GM12891 (cell line): ENCODE results near the gene KRTAP10-11.
"Not testable (repeated sequence)": the region's sequence is repeated elsewhere in the genome, so short reads cannot be mapped to it uniquely, and the experiment has no call there.

Experiments
- DNase-seq: peaks from one replicate; pipeline ENCODE4 v3.0.0; 2011; ENCODE audit warnings: low spot score; ENCODE audit not compliant: insufficient read length
- FAIRE-seq: peaks from 2 replicates; lab custom pipeline; 2011; peaks lifted over from hg19 to GRCh38; lab: Jason Lieb, UNC
- PAX5 ChIP-seq: IDR thresholded peaks from 2 replicates; pipeline ENCODE4 v1.6.1; 2011; ENCODE audit warnings: low read length, moderate library complexity, mild to moderate bottlenecking; ENCODE audit not compliant: insufficient read depth, severe bottlenecking
- POLR2A ChIP-seq: IDR thresholded peaks from 2 replicates; pipeline ENCODE4 v1.6.1; 2011; ENCODE audit warnings: low read depth, low read length, control low read depth
- POLR2AphosphoS5 ChIP-seq: IDR thresholded peaks from 2 replicates; pipeline ENCODE4 v1.6.1; 2011; ENCODE audit warnings: low read depth, low read length, control low read depth
- POU2F2 ChIP-seq: IDR thresholded peaks from 2 replicates; pipeline ENCODE4 v1.6.1; 2011; ENCODE audit warnings: low read depth, mild to moderate bottlenecking, control low read depth, low read length, moderate library complexity
- SPI1 ChIP-seq: IDR thresholded peaks from 2 replicates; pipeline ENCODE4 v1.6.1; 2011; ENCODE audit warnings: low read depth, low read length, control low read depth
- TAF1 ChIP-seq: IDR thresholded peaks from 2 replicates; pipeline ENCODE4 v1.6.1; 2011; ENCODE audit warnings: low read depth, low read length, control low read depth

The KRTAP10-11 gene

DNA sequence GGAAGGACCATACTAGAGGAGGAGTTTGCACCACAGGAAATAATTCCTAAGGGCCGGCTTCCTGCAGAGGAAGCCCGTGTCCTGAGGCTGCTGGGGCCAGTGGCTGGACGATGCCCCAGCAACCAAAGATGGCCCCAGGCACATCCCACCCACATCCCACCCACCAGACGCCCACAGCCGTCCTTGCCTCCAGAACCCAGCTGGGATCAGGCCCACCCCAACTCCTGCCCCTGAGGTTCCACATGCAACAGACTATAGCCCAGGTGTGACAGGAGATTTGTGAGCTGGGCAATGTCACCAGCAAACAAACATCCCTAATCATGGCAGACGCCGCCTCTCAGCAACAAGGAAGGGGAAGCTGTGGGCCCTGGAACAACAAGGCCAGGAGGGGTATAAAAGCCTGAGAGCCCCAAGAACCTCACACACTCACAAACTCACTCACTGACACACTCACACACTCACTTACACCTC, 19.5 kb upstream of the KRTAP10-11 start, which contains the start of gene KRTAP10-9:
KRTAP10-9 (plus strand) TSS at position 421 of the 471 bp plus-strand sequence. CDS start 79 bp downstream, outside the sequence.
- DNase-seq (no peak), FAIRE-seq (no peak)
- no peak for TF ChIP-seq PAX5
- no peak for TF ChIP-seq SPI1
- TF ChIP-seq POLR2A: no peak
- TF ChIP-seq TAF1: no peak
- TF ChIP-seq POU2F2: no peak
- no peak for TF ChIP-seq POLR2AphosphoS5

DNA sequence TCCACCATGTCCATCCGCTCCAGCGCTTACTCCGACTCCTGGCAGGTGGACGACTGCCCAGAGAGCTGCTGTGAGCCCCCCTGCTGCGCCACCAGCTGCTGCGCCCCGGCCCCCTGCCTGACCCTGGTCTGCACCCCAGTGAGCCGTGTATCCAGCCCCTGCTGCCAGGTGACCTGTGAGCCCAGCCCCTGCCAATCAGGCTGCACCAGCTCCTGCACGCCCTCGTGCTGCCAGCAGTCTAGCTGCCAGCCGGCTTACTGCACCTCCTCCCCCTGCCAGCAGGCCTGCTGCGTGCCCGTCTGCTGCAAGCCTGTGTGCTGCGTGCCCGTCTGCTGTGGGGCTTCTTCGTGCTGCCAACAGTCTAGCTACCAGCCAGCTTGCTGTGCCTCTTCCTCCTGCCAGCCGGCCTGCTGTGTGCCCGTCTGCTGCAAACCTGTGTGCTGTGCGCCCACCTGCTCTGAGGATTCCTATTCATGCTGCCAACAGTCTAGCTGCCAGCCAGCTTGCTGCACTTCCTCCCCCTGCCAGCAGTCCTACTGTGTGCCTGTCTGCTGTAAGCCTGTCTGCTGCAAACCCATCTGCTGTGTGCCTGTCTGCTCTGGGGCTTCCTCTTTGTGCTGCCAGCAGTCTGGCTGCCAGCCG, 18.9 kb upstream of the KRTAP10-11 start:
- FAIRE-seq, DNase-seq: not testable (repeated sequence)

DNA sequence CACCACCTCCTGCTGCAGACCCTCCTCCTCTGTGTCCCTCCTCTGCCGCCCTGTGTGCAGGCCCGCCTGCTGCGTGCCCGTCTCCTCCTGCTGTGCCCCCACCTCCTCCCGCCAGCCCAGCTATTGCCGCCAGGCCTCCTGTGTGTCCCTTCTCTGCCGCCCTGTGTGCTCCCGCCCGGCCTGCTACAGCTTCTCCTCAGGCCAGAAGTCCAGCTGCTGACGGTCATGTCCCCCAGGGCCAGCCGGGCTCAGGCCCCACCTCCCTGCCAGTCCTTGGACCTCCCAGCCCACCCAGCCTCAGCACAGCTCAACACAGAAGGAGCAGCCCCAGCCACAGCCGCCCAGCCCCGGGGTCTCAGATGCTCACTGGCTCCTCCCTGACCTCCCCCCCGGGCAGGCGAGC, 18.4 kb upstream of the KRTAP10-11 start:
- DNase-seq, FAIRE-seq: not testable (repeated sequence)

DNA sequence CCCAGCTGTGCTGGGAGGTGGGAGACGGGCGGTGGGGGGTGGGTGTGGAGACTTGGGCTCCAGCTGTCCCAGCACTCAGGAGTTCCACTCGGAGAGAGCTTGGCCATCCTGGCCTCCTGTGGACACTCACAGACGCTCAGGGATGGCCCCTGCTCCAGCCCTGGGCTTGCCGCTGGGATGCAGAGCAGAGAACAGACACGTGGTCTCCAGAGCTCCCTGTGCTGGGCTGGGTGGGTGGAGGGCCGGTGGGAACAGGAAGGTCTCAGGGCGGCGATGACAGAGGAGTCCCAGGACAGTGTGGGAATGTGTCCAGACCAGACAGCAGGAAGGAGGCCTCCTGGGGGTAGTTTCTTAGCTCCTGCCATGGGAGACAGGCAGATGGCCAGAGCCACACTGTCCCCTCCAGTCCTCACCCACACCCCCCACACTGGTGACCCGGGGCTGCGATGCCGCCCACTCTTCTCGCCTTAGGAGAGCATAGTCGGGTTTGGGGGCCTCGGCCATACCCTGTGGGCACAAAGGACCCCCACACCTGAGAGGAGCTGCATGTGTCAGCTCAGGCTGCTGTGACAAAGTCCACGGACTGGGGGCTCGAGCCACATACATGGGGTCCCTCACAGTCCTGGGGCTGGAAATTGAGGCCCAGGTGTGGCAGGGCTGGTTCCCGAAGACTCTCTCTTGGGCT, 17.4 kb upstream of the KRTAP10-11 start:
- DNase-seq (no peak), FAIRE-seq (no peak)
- TF ChIP-seq TAF1: no peak
- no peak for TF ChIP-seq POLR2AphosphoS5
- no peak for TF ChIP-seq SPI1
- no peak for TF ChIP-seq PAX5
- no peak for TF ChIP-seq POLR2A
- no peak for TF ChIP-seq POU2F2

DNA sequence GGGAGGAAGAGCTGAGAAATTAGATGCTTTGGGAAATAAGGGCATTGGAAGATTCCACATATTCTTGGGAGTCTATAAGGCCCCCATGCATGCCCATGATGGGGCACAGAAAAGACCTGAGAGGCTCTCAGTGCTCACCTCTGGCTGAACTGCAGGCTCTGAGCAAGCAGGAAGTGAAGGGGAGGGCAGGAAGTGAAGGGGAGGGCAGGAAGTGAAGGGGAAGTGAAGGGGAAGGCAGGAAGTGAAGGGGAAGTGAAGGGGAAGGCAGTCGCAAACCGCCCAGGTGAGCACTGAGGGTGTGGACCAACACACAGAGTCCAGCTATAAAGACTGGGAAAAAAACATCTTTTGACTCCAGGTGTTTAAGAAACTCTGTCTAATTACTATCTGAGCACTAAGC, 15.8 kb upstream of the KRTAP10-11 start:
- TF ChIP-seq POU2F2 (no peak), SPI1 (no peak), POLR2AphosphoS5 (no peak), TAF1 (no peak), POLR2A (no peak), PAX5 (no peak)
- no peak for FAIRE-seq

DNA sequence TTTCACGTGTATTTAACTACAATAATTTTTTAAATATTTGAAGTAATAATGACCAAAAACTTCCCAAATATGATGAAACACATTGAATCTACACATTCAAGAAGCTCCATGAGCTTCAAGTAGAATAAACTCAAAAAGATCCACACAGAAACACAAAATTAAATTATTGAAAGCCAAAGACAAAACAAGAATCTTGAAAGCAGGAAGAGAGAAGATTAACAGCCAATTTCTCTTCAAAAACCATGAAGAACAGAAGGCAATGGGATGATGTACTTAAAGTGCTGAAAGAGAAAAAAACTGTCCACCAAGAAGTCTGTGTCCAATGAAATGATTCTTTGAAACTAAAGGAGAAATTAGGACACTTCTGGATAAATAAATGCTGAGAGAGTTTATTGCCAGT, 14.1 kb upstream of the KRTAP10-11 start:
- DNase-seq (no peak), FAIRE-seq (no peak)
- no peak for TF ChIP-seq POLR2AphosphoS5
- TF ChIP-seq TAF1: no peak
- TF ChIP-seq POU2F2: no peak
- no peak for TF ChIP-seq SPI1
- no peak for TF ChIP-seq POLR2A
- no peak for TF ChIP-seq PAX5

More for the DNA sequence above, 15.8 kb upstream of the KRTAP10-11 start:
- no peak for DNase-seq

DNA sequence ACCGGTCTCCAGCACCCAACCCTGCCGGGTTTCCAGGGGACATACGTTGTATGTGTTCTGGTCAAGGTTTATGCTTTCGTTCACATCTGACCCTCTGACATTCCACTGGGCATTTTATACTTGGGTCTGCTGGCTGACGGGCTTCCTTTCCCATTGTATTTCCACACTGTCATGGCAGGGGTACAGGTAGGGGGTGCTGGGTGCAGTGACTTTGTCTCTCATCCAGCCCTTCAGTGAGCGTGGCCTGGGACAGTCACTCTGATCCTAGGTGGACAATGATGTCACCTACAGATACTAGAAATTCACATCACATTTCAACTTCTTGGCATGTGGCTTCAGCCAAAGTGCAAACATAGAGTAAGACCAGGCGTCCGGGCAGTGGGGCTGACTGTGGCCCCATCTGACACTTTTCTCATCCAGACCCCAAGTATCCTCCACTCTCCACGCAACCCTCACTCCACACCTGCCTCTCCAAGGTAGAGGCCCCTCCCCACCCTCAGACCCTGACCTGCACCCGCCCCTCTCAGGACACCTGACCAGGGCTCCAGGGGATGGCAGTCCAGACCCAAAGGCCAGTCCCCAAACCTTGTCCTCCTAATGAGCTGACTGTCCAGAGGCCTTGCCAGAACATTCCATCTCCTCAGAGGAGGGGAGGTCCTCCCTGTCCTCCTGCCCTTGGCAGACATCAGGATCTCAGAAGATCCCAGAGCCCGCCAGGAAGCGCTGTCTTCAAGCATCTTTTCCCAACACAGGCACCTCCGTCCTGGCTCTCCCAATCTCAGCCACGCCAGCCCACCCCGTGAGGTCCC, 9.8 kb upstream of the KRTAP10-11 start:
- FAIRE-seq: no peak
- no peak for DNase-seq
- TF ChIP-seq POU2F2 (no peak), POLR2AphosphoS5 (no peak), POLR2A (no peak)

DNA sequence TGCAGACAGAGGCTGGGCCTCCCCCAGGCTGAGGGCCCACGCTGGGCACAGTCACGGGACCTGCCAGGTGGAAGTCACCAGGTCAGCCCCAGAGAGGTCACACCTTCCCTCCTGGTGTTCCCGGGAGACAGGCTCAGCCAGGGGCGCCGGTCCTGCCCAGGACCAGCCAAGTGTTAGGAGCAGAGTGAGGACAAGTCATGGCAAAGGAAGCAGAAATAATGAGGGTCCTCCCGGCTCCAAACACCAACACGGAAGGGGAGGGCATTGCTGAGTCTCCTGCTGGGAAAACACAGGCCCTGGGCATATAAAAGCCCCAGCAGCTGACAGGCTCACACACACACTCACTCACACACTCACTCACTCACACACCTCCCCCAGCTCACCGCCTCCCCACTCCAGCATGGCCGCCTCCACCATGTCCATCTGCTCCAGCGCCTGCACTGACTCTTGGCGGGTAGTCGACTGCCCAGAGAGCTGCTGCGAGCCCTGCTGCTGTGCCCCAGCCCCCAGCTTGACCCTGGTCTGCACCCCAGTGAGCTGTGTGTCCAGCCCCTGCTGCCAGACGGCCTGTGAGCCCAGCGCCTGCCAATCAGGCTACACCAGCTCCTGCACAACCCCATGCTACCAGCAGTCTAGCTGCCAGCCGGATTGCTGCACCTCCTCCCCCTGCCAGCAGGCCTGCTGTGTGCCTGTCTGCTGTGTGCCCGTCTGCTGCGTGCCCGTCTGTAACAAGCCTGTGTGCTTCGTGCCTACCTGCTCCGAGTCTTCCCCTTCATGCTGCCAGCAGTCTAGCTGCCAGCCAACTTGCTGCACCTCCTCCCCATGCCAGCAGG, 9.0 kb upstream of the KRTAP10-11 start, which contains the start of gene KRTAP10-10:
KRTAP10-10 (plus strand) TSS at position 339 of the 833 bp plus-strand sequence; CDS start at position 401, 62 bp downstream.
- FAIRE-seq: no peak
- no peak for TF ChIP-seq POLR2A
- no peak for TF ChIP-seq PAX5

DNA sequence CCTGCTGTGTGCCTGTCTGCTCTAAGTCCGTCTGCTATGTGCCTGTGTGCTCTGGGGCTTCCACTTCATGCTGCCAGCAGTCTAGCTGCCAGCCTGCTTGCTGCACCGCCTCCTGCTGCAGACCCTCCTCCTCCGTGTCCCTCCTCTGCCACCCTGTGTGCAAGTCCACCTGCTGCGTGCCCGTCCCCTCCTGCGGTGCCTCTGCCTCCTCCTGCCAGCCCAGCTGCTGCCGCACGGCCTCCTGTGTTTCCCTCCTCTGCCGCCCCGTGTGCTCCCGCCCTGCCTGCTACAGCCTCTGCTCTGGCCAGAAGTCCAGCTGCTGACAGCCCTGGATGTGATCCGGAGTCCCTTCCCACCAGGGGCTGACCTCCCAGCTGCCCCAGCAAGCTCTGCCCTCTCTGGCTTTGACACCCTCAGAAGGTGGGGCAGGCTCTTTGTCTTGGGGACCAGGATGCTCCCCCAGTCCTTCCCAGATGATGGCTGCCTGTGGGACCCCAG, 8.3 kb upstream of the KRTAP10-11 start:
- DNase-seq: not testable (repeated sequence)
- peak; percentile 52 for FAIRE-seq

More for the DNA sequence above, 9.0 kb upstream of the KRTAP10-11 start, which contains the start of gene KRTAP10-10:
- no peak for DNase-seq

DNA sequence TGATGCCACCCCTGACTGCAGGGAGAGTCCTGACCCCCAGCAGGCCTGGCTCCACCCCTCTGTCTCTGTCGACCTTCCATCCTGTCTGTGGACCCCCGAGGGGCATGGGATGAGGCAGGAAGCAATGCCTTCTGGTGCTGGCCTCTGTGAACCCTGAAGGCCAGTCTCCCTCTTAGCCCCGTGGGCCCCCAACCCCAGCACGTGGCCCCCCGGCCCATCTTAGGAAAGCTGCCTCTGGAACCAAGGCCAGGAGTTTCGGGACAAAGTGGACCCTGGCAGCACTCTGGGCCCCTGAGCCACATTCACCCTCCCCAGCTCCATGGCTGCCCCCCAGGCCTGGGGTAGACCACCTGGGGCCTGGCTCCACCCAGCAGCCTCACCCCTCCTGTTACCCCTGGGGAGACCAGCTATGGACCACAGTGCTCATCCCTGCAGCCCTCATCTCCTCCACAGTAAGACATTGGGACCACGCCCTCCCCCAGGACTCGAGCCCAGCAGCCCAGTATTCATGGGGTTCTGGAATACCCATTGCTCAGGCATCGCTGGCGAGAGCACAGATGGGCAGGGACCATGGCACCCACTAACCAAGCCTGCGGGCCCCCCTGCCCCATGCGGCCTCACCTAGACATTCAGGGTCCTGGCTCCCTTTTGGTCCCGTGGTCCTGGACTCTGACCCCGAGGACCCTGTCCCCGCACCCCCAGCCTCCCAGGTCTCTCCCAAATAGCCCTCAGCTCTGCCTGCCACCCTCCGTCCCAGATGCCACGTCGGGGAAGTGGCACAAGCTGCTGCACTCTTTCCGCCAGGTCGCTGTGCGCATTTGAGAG, 7.5 kb upstream of the KRTAP10-11 start:
- DNase-seq, FAIRE-seq: not testable (repeated sequence)
